ENCODE measurements around the gene EFNB1. TPM values are rescaled to one million over a fixed set of nuclear protein-coding genes. Genes with fewer than 3 reads are reported as not detected.

Gene EFNB1
- total RNA-seq, 3 donors from 2014 or later (not counting 1 experiment from before 2014, with no cell fraction given), result 3.2 to 4.7 (median 3.3) TPM

- Histone ChIP-seq H3K27me3 (ENCODE audit: control insufficient read depth, insufficient read depth, low read length) (peaks cover 3% of the 10 kb centered on the region), H3K36me3 (ENCODE audit: control insufficient read depth, insufficient read depth, low read length) (no peaks in the 10 kb centered on the region), H3K9me3 (ENCODE audit: control insufficient read depth, insufficient read depth, low read length) (no peaks in the 10 kb centered on the region), H3K27ac (ENCODE audit: low read length) (no peak overlapping the region), H3K4me3 (ENCODE audit: low read length) (no peak overlapping the region), H3K4me1 (ENCODE audit: control insufficient read depth, insufficient read depth, low read length) (peaks cover 36% of the 10 kb centered on the region)
- Mint-ChIP-seq H3K36me3 (no peaks in the 10 kb centered on the region), H3K4me1 (peaks cover 5 to 34% of the 10 kb centered on the region in 2 donors), H3K9me3 (no peaks in the 10 kb centered on the region), H3K4me3 (peak overlapping the region; percentile 1), H3K27me3 (ENCODE audit: low read depth in 2 of 2) (peaks cover 0 to 3% of the 10 kb centered on the region in 2 donors), H3K27ac (no peak overlapping the region)
- no peak for TF ChIP-seq CTCF (IDR thresholded peaks at IDR 0.05)
- ATAC-seq, result no peak
- DNase-seq, result peak in 1 of 2 donors; percentile 18
- intact Hi-C loops (cut with micrococcal nuclease), result no loop called here
- WGBS (ENCODE audit: insufficient coverage), result 4% methylated on average over 11 of the region's 11 CpGs
Measured at GRCh38 chrX:68832101-68832416, 3.2 kb downstream of the EFNB1 start.

- Histone ChIP-seq H3K27ac (ENCODE audit: low read length) (no peak overlapping the region), H3K36me3 (ENCODE audit: control insufficient read depth, insufficient read depth, low read length) (no peaks in the 10 kb centered on the region), H3K4me3 (ENCODE audit: low read length) (no peak overlapping the region), H3K27me3 (ENCODE audit: control insufficient read depth, insufficient read depth, low read length) (peaks cover 3% of the 10 kb centered on the region), H3K4me1 (ENCODE audit: control insufficient read depth, insufficient read depth, low read length) (peaks cover 35% of the 10 kb centered on the region), H3K9me3 (ENCODE audit: control insufficient read depth, insufficient read depth, low read length) (no peaks in the 10 kb centered on the region)
- no peaks in the 10 kb centered on the region for H3K9me3 Mint-ChIP-seq
- H3K36me3 Mint-ChIP-seq, result no peaks in the 10 kb centered on the region
- H3K27me3 Mint-ChIP-seq (ENCODE audit: low read depth in 2 of 2), result peaks cover 0 to 3% of the 10 kb centered on the region in 2 donors
- peak overlapping the region; percentile 1 for H3K4me3 Mint-ChIP-seq
- intact Hi-C loops (cut with micrococcal nuclease), result no loop called here
- peaks cover 3 to 30% of the 10 kb centered on the region in 2 donors for H3K4me1 Mint-ChIP-seq
- TF ChIP-seq CTCF (IDR thresholded peaks at IDR 0.05), result no peak
- H3K27ac Mint-ChIP-seq, result no peak overlapping the region
- DNase-seq (no peak), ATAC-seq (no peak)
- WGBS (ENCODE audit: insufficient coverage), result 93% methylated on average over 10 of the region's 12 CpGs
Measured at GRCh38 chrX:68832516-68833447, 4.0 kb downstream of the EFNB1 start.

- Mint-ChIP-seq H3K4me3 (no peak overlapping the region), H3K9me3 (no peaks in the 10 kb centered on the region), H3K27ac (no peak overlapping the region), H3K36me3 (no peaks in the 10 kb centered on the region), H3K4me1 (peaks cover 0 to 25% of the 10 kb centered on the region in 2 donors), H3K27me3 (ENCODE audit: low read depth in 2 of 2) (peaks cover 0 to 3% of the 10 kb centered on the region in 2 donors)
- Histone ChIP-seq H3K27me3 (ENCODE audit: control insufficient read depth, insufficient read depth, low read length) (peaks cover 3% of the 10 kb centered on the region), H3K27ac (ENCODE audit: low read length) (no peak overlapping the region), H3K36me3 (ENCODE audit: control insufficient read depth, insufficient read depth, low read length) (no peaks in the 10 kb centered on the region), H3K9me3 (ENCODE audit: control insufficient read depth, insufficient read depth, low read length) (no peaks in the 10 kb centered on the region), H3K4me3 (ENCODE audit: low read length) (no peak overlapping the region), H3K4me1 (ENCODE audit: control insufficient read depth, insufficient read depth, low read length) (peaks cover 28% of the 10 kb centered on the region)
- intact Hi-C loops (cut with micrococcal nuclease), result no loop called here
- TF ChIP-seq CTCF (IDR thresholded peaks at IDR 0.05), result no peak
- ATAC-seq (no peak), DNase-seq (no peak)
- WGBS (ENCODE audit: insufficient coverage), result 98% methylated on average over 5 of the region's 6 CpGs
Measured at GRCh38 chrX:68833448-68833805, 4.6 kb downstream of the EFNB1 start.

Data from natural killer cell (primary cell).